ENCODE data around the gene LBHD2. TPM values are rescaled to one million over a fixed set of nuclear protein-coding genes. Genes with fewer than 3 reads are reported as not detected.

The LBHD2 gene
- total RNA-seq, 1 donor from 2014 or later, result not detected

DNA sequence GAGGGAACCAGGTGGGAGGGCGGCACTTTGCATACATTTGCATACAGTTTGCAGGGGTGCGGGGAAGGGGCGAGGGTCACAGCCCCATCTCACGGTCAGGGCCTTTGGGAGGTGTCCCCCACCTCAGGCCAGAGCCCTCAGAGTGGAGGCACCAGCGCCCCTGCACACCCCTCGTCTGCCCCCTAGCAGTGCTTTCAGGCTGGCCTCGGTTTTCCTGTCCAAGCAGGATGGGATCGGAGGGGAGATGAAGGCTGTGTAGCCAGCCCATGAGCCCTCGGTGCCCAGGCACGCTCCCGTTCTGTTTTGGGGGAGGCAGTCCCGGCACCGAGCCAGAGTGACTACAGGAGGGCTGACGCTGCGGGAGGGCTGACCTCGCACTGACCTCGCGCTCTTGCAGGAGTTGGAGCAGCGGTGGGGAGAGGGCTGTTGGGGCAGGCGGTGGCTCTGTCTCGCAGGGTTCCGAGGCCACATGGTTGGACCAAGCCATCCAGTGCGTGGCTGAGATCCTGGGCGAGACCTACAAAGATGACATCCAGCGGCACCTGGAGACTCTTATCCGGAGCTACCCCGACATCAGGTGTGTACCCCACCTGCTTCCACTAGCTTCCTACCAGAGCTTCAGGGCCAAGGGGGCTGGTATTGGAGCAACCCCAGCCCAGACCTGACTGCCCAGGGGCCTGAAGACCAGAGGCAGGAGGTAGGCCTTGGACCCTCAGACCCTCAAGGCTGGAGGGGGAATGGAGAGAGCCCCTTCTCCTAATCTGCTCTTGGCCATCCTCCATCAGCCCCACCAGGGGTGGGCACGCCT lies 24.1 kb downstream of the LBHD2 start:
- H3K4me3 Mint-ChIP-seq (ENCODE audit: unreplicated experiment), result no peak overlapping the region
- no peaks in the 10 kb centered on the region for H3K36me3 Mint-ChIP-seq (ENCODE audit: unreplicated experiment)
- TF ChIP-seq, protein P1, sequence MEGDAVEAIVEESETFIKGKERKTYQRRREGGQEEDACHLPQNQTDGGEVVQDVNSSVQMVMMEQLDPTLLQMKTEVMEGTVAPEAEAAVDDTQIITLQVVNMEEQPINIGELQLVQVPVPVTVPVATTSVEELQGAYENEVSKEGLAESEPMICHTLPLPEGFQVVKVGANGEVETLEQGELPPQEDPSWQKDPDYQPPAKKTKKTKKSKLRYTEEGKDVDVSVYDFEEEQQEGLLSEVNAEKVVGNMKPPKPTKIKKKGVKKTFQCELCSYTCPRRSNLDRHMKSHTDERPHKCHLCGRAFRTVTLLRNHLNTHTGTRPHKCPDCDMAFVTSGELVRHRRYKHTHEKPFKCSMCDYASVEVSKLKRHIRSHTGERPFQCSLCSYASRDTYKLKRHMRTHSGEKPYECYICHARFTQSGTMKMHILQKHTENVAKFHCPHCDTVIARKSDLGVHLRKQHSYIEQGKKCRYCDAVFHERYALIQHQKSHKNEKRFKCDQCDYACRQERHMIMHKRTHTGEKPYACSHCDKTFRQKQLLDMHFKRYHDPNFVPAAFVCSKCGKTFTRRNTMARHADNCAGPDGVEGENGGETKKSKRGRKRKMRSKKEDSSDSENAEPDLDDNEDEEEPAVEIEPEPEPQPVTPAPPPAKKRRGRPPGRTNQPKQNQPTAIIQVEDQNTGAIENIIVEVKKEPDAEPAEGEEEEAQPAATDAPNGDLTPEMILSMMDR (IDR thresholded peaks at IDR 0.05; ENCODE audit: partially characterized antibody, unreplicated experiment), result no peak
- peaks cover 6% of the 10 kb centered on the region for H3K9me3 Mint-ChIP-seq (ENCODE audit: unreplicated experiment)
- DNase-seq, result no peak
- H3K27ac Mint-ChIP-seq (ENCODE audit: unreplicated experiment), result no peak overlapping the region
- peaks cover 19% of the 10 kb centered on the region for H3K4me1 Mint-ChIP-seq (ENCODE audit: low read depth, unreplicated experiment)
- peaks cover 12% of the 10 kb centered on the region for H3K27me3 Mint-ChIP-seq (ENCODE audit: unreplicated experiment)

DNA sequence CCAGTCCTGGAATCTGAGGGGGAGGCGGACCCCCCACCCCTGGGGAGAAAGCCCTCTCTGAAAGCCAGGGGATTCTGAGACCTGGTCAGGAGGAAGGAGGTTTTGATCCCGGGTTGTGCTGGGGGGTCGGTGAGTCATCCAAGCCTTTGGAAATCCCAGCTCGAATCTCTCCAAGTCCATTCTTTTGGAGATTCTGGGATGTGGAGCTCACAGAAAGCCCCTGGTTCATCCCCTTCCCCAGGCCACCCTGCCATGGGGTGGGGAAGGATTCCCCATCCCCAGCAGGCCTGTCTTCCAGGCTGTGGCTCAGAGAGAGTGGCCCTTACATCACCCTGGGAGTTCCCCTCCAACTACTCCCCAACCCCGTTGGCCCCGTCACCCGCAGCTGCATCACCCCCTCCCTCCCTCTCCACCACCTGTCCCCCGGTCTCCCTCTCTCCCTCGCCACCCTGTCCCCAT lies 24.8 kb downstream of the LBHD2 start:
- Mint-ChIP-seq H3K9me3 (ENCODE audit: unreplicated experiment) (peaks cover 3% of the 10 kb centered on the region), H3K4me1 (ENCODE audit: low read depth, unreplicated experiment) (peaks cover 17% of the 10 kb centered on the region), H3K4me3 (ENCODE audit: unreplicated experiment) (no peak overlapping the region), H3K27me3 (ENCODE audit: unreplicated experiment) (peaks cover 9% of the 10 kb centered on the region), H3K36me3 (ENCODE audit: unreplicated experiment) (no peaks in the 10 kb centered on the region), H3K27ac (ENCODE audit: unreplicated experiment) (no peak overlapping the region)
- TF ChIP-seq, protein P1 (IDR thresholded peaks at IDR 0.05; ENCODE audit: partially characterized antibody, unreplicated experiment), result no peak
- DNase-seq, result no peak

DNA sequence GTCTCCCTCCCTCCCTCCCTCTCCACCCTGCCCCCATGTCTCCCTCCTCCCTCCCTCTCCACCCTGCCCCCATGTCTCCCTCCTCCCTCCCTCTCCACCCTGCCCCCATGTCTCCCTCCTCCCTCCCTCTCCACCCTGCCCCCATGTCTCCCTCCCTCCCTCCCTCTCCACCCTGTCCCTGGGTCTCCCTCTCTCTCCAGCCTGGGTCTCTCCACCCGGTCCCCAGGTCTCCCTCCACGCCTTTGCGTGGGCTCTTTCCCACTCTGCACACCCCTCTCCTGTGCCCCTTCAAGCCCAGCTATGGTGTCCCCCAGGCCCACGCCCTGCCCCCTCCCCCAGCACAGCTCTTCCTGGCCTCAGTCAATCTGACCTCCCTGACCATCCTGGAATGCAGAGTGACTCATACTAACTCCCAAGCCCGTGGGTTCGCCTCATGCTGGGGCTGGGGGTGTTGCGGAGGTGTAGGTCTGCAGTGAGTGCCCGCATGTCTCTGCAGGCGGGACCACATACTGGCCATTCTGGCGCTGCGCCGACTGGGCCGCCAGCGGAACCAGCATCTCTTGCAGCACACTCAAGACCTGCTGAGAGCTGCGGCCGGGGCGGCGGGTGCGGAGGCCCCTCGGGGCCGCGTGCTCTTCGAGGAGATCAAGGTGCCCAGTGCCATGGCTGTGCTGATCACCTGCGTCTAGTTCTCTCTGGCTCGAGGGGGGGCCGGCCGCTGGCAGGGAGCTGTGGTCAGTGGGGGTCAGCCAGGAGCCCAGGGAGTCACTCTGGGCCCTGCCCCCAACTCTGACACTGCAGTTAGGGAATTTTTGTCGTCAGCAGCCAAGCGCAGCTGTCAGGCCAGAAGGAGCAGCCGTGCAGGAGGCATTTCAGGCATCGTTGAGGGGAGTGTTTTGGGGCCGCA lies 25.8 kb downstream of the LBHD2 start:
- TF ChIP-seq, protein P1 (IDR thresholded peaks at IDR 0.05; ENCODE audit: partially characterized antibody, unreplicated experiment), result no peak
- Mint-ChIP-seq H3K27ac (ENCODE audit: unreplicated experiment) (no peak overlapping the region), H3K27me3 (ENCODE audit: unreplicated experiment) (peaks cover 10% of the 10 kb centered on the region), H3K4me1 (ENCODE audit: low read depth, unreplicated experiment) (peaks cover 17% of the 10 kb centered on the region), H3K9me3 (ENCODE audit: unreplicated experiment) (peaks cover 3% of the 10 kb centered on the region), H3K36me3 (ENCODE audit: unreplicated experiment) (no peaks in the 10 kb centered on the region), H3K4me3 (ENCODE audit: unreplicated experiment) (peak overlapping the region; percentile 25)
- DNase-seq, result peak; percentile 61

DNA sequence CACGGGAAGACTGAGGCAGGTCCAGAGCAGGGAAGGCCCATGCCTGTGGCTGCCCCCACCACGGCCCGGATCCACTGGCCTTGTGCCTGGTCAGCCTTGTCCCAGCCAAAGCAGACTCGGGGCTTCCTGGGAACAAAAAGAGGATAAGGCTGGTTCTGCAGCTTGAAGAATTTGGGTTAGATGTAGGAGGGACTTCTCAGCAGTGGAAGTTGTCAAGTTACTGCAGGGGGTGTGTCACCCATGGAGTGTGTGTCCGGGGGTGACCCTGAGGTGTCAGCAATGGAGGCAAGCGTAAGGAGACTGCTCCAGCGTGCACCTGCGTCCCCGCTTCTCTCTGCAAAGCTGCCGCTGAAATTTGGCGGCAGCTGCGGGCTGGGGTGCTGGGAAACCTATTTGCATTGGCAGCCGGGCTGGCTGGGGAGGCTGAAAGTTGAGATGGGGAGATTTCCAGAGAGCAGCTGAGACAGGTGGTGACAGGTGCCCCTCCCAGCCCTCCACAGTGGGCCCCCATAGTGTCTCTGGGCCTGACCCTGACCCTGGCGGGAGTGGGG lies 26.7 kb downstream of the LBHD2 start:
- Mint-ChIP-seq H3K4me3 (ENCODE audit: unreplicated experiment) (peak overlapping the region; percentile 27), H3K36me3 (ENCODE audit: unreplicated experiment) (no peaks in the 10 kb centered on the region), H3K9me3 (ENCODE audit: unreplicated experiment) (peaks cover under 1% of the 10 kb centered on the region), H3K27ac (ENCODE audit: unreplicated experiment) (peak overlapping the region; percentile 30), H3K4me1 (ENCODE audit: low read depth, unreplicated experiment) (peaks cover 14% of the 10 kb centered on the region), H3K27me3 (ENCODE audit: unreplicated experiment) (peaks cover 6% of the 10 kb centered on the region)
- TF ChIP-seq, protein P1 (IDR thresholded peaks at IDR 0.05; ENCODE audit: partially characterized antibody, unreplicated experiment), result no peak
- no peak for DNase-seq

All from glutamatergic neuron (in vitro differentiated cells).